HepG2 (cell line): ENCODE data around the gene VAMP5. TPM values are rescaled to one million over a fixed set of nuclear protein-coding genes. Genes with fewer than 3 reads are reported as not detected.
A peak's percentile ranks its signal among the peaks of the same experiment; 100 is the strongest.

ENCODE experiments used
- ATF1 ChIP-seq: IDR thresholded peaks from 2 replicates; pipeline ENCODE4 v1.6.1; 2016; ENCODE audit warnings: mild to moderate bottlenecking, control low read depth
- BRF2 ChIP-seq: sonication (generic); formaldehyde crosslinking; IDR thresholded peaks from 2 replicates; pipeline ENCODE4 v1.8.1; 2022; ENCODE audit warnings: mild to moderate bottlenecking, missing genetic modification reagents
- CCAR2 ChIP-seq: fragments of 200-400 bp; formaldehyde crosslinking; optimal IDR thresholded peaks from 2 replicates; pipeline ENCODE3; 2018; ENCODE audit warnings: low read depth, mild to moderate bottlenecking, low read length, moderate library complexity
- DBP ChIP-seq: sonication (generic); formaldehyde crosslinking; IDR thresholded peaks from 2 replicates; pipeline ENCODE4 v1.4.0; 2020; ENCODE audit warnings: missing genetic modification reagents; ENCODE audit errors: not compliant biosample characterization
- JUNB ChIP-seq: sonication (generic); formaldehyde crosslinking; IDR thresholded peaks from 2 replicates; pipeline ENCODE4 v1.8.0; 2022; ENCODE audit warnings: missing genetic modification reagents, mild to moderate bottlenecking, borderline replicate concordance
- KLF12 ChIP-seq: sonication (generic); formaldehyde crosslinking; IDR thresholded peaks from 2 replicates; pipeline ENCODE4 v1.4.0; 2020; ENCODE audit warnings: missing genetic modification reagents, borderline replicate concordance
- NCOA5 ChIP-seq: sonication (generic); formaldehyde crosslinking; IDR thresholded peaks from 2 replicates; pipeline ENCODE4 v1.4.0; 2020; ENCODE audit warnings: missing genetic modification reagents
- NFRKB ChIP-seq: fragments of 450-650 bp; IDR thresholded peaks from 2 replicates; pipeline ENCODE4 v1.6.1; 2017
- PAWR ChIP-seq: sonication (generic); formaldehyde crosslinking; IDR thresholded peaks from 2 replicates; pipeline ENCODE4 v1.4.0; 2020; ENCODE audit warnings: missing genetic modification reagents, mild to moderate bottlenecking, borderline replicate concordance
- PRMT3 ChIP-seq: sonication (generic); formaldehyde crosslinking; IDR thresholded peaks from 2 replicates; pipeline ENCODE4 v1.8.1; 2022; ENCODE audit warnings: low read depth, mild to moderate bottlenecking, moderate library complexity, missing genetic modification reagents, borderline replicate concordance
- PTBP1 ChIP-seq: fragments of 200-400 bp; formaldehyde crosslinking; IDR thresholded peaks from 2 replicates; pipeline ENCODE4 v1.6.1; 2018; ENCODE audit warnings: low read length, low read depth; ENCODE audit not compliant: poor library complexity, severe bottlenecking
- SALL1 ChIP-seq: sonication (generic); formaldehyde crosslinking; IDR thresholded peaks from 2 replicates; pipeline ENCODE4 v1.8.0; 2022; ENCODE audit warnings: mild to moderate bottlenecking, missing genetic modification reagents
- SMAD9 ChIP-seq: sonication (generic); formaldehyde crosslinking; IDR thresholded peaks from 2 replicates; pipeline ENCODE4 v1.5.1; 2020; ENCODE audit warnings: mild to moderate bottlenecking, missing genetic modification reagents
- TFDP2 ChIP-seq: sonication (generic); formaldehyde crosslinking; IDR thresholded peaks from 2 replicates; pipeline ENCODE4 v1.4.0; 2020; ENCODE audit warnings: missing genetic modification reagents
- ZBTB3 ChIP-seq: sonication (generic); formaldehyde crosslinking; IDR thresholded peaks from 2 replicates; pipeline ENCODE4 v1.4.0; 2020; ENCODE audit warnings: low read depth, mild to moderate bottlenecking, moderate library complexity, missing genetic modification reagents, borderline replicate concordance
- ZC3H4 ChIP-seq: sonication (generic); formaldehyde crosslinking; IDR thresholded peaks from 2 replicates; pipeline ENCODE4 v1.4.0; 2020; ENCODE audit warnings: missing genetic modification reagents, borderline replicate concordance
- ZNF224 ChIP-seq: sonication (generic); formaldehyde crosslinking; IDR thresholded peaks from 2 replicates; pipeline ENCODE4 v1.5.0; 2020; ENCODE audit warnings: mild to moderate bottlenecking, missing genetic modification reagents
- ZNF251 ChIP-seq: sonication (generic); formaldehyde crosslinking; IDR thresholded peaks from 2 replicates; pipeline ENCODE4 v1.9.0; 2021; ENCODE audit warnings: mild to moderate bottlenecking, missing genetic modification reagents
- ZNF501 ChIP-seq: sonication (generic); formaldehyde crosslinking; IDR thresholded peaks from 2 replicates; pipeline ENCODE4 v1.5.1; 2020; ENCODE audit warnings: mild to moderate bottlenecking, moderate library complexity, missing genetic modification reagents
- ZNF512B ChIP-seq: sonication (generic); formaldehyde crosslinking; IDR thresholded peaks from 2 replicates; pipeline ENCODE4 v1.5.1; 2020; ENCODE audit warnings: missing genetic modification reagents, mild to moderate bottlenecking, borderline replicate concordance
- ZNF543 ChIP-seq: sonication (generic); formaldehyde crosslinking; IDR thresholded peaks from 2 replicates; pipeline ENCODE4 v1.4.0; 2020; ENCODE audit warnings: mild to moderate bottlenecking, missing genetic modification reagents
- ZNF562 ChIP-seq: sonication (generic); formaldehyde crosslinking; IDR thresholded peaks from 2 replicates; pipeline ENCODE4 v1.8.0; 2022; ENCODE audit warnings: missing genetic modification reagents, borderline replicate concordance
- ZNF572 ChIP-seq: sonication (generic); formaldehyde crosslinking; IDR thresholded peaks from 2 replicates; pipeline ENCODE4 v1.5.1; 2020; ENCODE audit warnings: mild to moderate bottlenecking, missing genetic modification reagents
- ZNF615 ChIP-seq: sonication (generic); formaldehyde crosslinking; IDR thresholded peaks from 2 replicates; pipeline ENCODE4 v1.5.0; 2020; ENCODE audit warnings: mild to moderate bottlenecking, missing genetic modification reagents, borderline replicate concordance
- polyA plus RNA-seq, 8 experiments: library from polyadenylated mRNA; depleted of rRNA in 3 of 8; stranded (reverse) in 7 of 8; unstranded in 1 of 8; fragments of >200 nt; fragmentation: Illumina TruSeq in 4 of 8; extraction: Trizol in 4 of 8; gene quantifications; 2 replicates each; pipeline versions ENCODE4 v1.2.1 to v1.2.3, GENCODE V29; 2011 to 2016; ENCODE audit warnings: low read depth in 4 of 8, missing spikeins in 1 of 8, mixed read lengths in 1 of 8; ENCODE audit not compliant: insufficient read depth in 1 of 8
- total RNA-seq, 5 experiments: library from RNA; depleted of rRNA; stranded (reverse); fragments of >200 nt; fragmentation: Illumina TruSeq; extraction: Trizol; gene quantifications; 2 replicates each; pipeline ENCODE4 v1.2.3, GENCODE V29; 2016; ENCODE audit warnings: low read depth in 1 of 5

The VAMP5 gene
- total and polyA plus RNA-seq, 2 of the 13 experiments (the other 11 are each of a cell fraction or from before 2014, with no cell fraction given) = 7.2 to 56.7 TPM

GRCh38 chr2:85539361-85540132, 44.7 kb upstream of the VAMP5 start (continued):
- TF ChIP-seq TFDP2 (CRISPR knock-in tag) (peak; percentile 62; the same call in 1 of the 2 replicates), ZNF562 (CRISPR knock-in tag) (peak; percentile 52; the same call in 1 of the 2 replicates), ZNF224 (0 out of 2 replicates have a peak, but pooled peaks have one; percentile 80), ZNF572 (CRISPR knock-in tag) (peak; percentile 89; the same call in 1 of the 2 replicates), ATF1 (CRISPR knock-in tag) (no peak), SMAD9 (CRISPR knock-in tag) (no peak; the same call in 1 of the 2 replicates), DBP (CRISPR knock-in tag) (no peak), ZBTB3 (CRISPR knock-in tag) (no peak), PAWR (CRISPR knock-in tag) (no peak), KLF12 (no peak), NFRKB (no peak), PTBP1 (peak; percentile 88), ZNF501 (CRISPR knock-in tag) (peak; percentile 65), NCOA5 (CRISPR knock-in tag) (no peak), ZNF543 (peak; percentile 76; the same call in 1 of the 2 replicates), ZNF251 (peak; percentile 97), BRF2 (CRISPR knock-in tag) (no peak), JUNB (CRISPR knock-in tag) (no peak; the same call in none of the 2 replicates), SALL1 (peak; percentile 86), PRMT3 (peak; percentile 46; the same call in 1 of the 2 replicates), ZNF512B (CRISPR knock-in tag) (peak; percentile 74; the same call in 1 of the 2 replicates), ZNF615 (CRISPR knock-in tag) (no peak), CCAR2 (no peak), ZC3H4 (CRISPR knock-in tag) (peak; percentile 97)
